HUES48 (cell line): ENCODE data around the gene MAPK7.

Experiments
- H3K27ac ChIP-seq: one replicate; pipeline ENCODE4 v1.7.0; 2013; ENCODE audit warnings: low read depth, low read length, inconsistent platforms
- H3K27me3 ChIP-seq: 2 replicates; pipeline ENCODE4 v1.6.1; 2013; ENCODE audit warnings: mild to moderate bottlenecking, low read length; ENCODE audit not compliant: control insufficient read depth, insufficient read depth
- H3K36me3 ChIP-seq: 2 replicates; pipeline ENCODE4 v1.6.1; 2013; ENCODE audit warnings: low read length; ENCODE audit not compliant: control insufficient read depth, insufficient read depth
- H3K4me1 ChIP-seq: 2 replicates; pipeline ENCODE4 v1.6.1; 2013; ENCODE audit warnings: mild to moderate bottlenecking, low read length; ENCODE audit not compliant: control insufficient read depth, insufficient read depth
- H3K4me3 ChIP-seq: 2 replicates; pipeline ENCODE4 v1.5.1; 2013; ENCODE audit warnings: mild to moderate bottlenecking, low read depth, low read length
- H3K9ac ChIP-seq: 2 replicates; pipeline ENCODE4 v1.6.1; 2013; ENCODE audit warnings: mild to moderate bottlenecking, low read depth, low read length, moderate library complexity
- H3K9me3 ChIP-seq: 2 replicates; pipeline ENCODE4 v1.6.1; 2013; ENCODE audit warnings: low read length; ENCODE audit not compliant: control insufficient read depth, insufficient read depth

The MAPK7 gene

GRCh38 chr17:19431691-19432090 lies 53.4 kb downstream of the MAPK7 start:
- no peak overlapping the region for H3K27ac ChIP-seq
- H3K9me3 ChIP-seq: no peaks in the 10 kb centered on the region
- H3K36me3 ChIP-seq: no peaks in the 10 kb centered on the region
- H3K9ac ChIP-seq: no peak overlapping the region
- no peak overlapping the region for H3K4me3 ChIP-seq
- peaks cover 34% of the 10 kb centered on the region for H3K4me1 ChIP-seq
- no peaks in the 10 kb centered on the region for H3K27me3 ChIP-seq
